Mesenchymal stem cell (in vitro differentiated cells and primary cell): ENCODE measurements around the gene ACAP3.

ENCODE experiments used
- DNase-seq: peaks from one replicate; pipeline ENCODE4 v3.0.0-alpha.2; 2013
- H2AFZ ChIP-seq: one replicate; pipeline ENCODE4 v1.6.1; 2013; ENCODE audit warnings: low read depth, mild to moderate bottlenecking, control low read depth, inconsistent platforms, low read length, moderate library complexity
- H2AK5ac ChIP-seq: 2 replicates; pipeline ENCODE4 v1.6.1; 2013; ENCODE audit warnings: low read length, moderate library complexity, mild to moderate bottlenecking, inconsistent platforms; ENCODE audit not compliant: severe bottlenecking
- H2BK120ac ChIP-seq: one replicate; pipeline ENCODE4 v1.6.1; 2013; ENCODE audit warnings: low read depth, mild to moderate bottlenecking, inconsistent platforms, low read length, moderate library complexity
- H2BK12ac ChIP-seq, 2 experiments: one replicate each; pipeline ENCODE4 v1.6.1; 2013; ENCODE audit warnings: inconsistent platforms in 2 of 2, low read length in 2 of 2, mild to moderate bottlenecking in 2 of 2, moderate library complexity in 2 of 2, control low read depth in 1 of 2
- H2BK15ac ChIP-seq: one replicate; pipeline ENCODE4 v1.6.1; 2013; ENCODE audit warnings: mild to moderate bottlenecking, low read depth, inconsistent platforms; ENCODE audit not compliant: poor library complexity, severe bottlenecking
- H2BK5ac ChIP-seq: 2 replicates; pipeline ENCODE4 v1.6.1; 2013; ENCODE audit warnings: low read depth, mild to moderate bottlenecking, low read length, control low read depth, inconsistent platforms; ENCODE audit not compliant: poor library complexity, severe bottlenecking
- H3K14ac ChIP-seq, 2 experiments: one replicate each; pipeline ENCODE4 v1.6.1; 2013; ENCODE audit warnings: inconsistent platforms in 2 of 2, low read length in 2 of 2, control low read depth in 1 of 2, mild to moderate bottlenecking in 1 of 2, moderate library complexity in 1 of 2
- H3K18ac ChIP-seq, 2 experiments: one replicate each; pipeline ENCODE4 v1.6.1; 2013; ENCODE audit warnings: inconsistent platforms in 2 of 2, low read length in 2 of 2, control low read depth in 1 of 2, low read depth in 1 of 2, mild to moderate bottlenecking in 1 of 2
- H3K23ac ChIP-seq, 2 experiments: one replicate each; pipeline ENCODE4 v1.6.1; 2013; ENCODE audit warnings: inconsistent platforms in 2 of 2, low read length in 2 of 2, mild to moderate bottlenecking in 2 of 2, moderate library complexity in 2 of 2, control low read depth in 1 of 2
- H3K27ac ChIP-seq: 2 replicates; pipeline ENCODE4 v1.5.1; 2013; ENCODE audit warnings: mild to moderate bottlenecking, moderate library complexity, low read length, control low read depth, inconsistent platforms; ENCODE audit not compliant: poor library complexity, severe bottlenecking
- H3K27me3 ChIP-seq, 2 experiments: 2 replicates each; pipeline versions ENCODE4 v1.6.1 to v1.7.0; 2013; ENCODE audit warnings: low read length in 2 of 2, mild to moderate bottlenecking in 2 of 2, moderate library complexity in 2 of 2, control low read depth in 1 of 2, inconsistent platforms in 1 of 2; ENCODE audit not compliant: control insufficient read depth in 1 of 2, insufficient read depth in 1 of 2
- H3K36me3 ChIP-seq, 2 experiments: 2 replicates each; pipeline versions ENCODE4 v1.6.1 to v1.7.0; 2013; ENCODE audit warnings: low read length in 2 of 2, control low read depth in 1 of 2, inconsistent platforms in 1 of 2, low read depth in 1 of 2, mild to moderate bottlenecking in 1 of 2; ENCODE audit not compliant: insufficient read depth in 2 of 2, control insufficient read depth in 1 of 2
- H3K4ac ChIP-seq, 2 experiments: one replicate each; pipeline ENCODE4 v1.6.1; 2013; ENCODE audit warnings: inconsistent platforms in 2 of 2, low read length in 2 of 2, mild to moderate bottlenecking in 2 of 2, moderate library complexity in 2 of 2, control low read depth in 1 of 2, low read depth in 1 of 2
- H3K4me1 ChIP-seq: 2 replicates; pipeline ENCODE4 v1.6.1; 2013; ENCODE audit warnings: low read depth, low read length, control low read depth; ENCODE audit not compliant: control insufficient read depth, insufficient read depth
- H3K4me2 ChIP-seq: 2 replicates; pipeline ENCODE4 v1.6.1; 2013; ENCODE audit warnings: low read length, mild to moderate bottlenecking, inconsistent platforms; ENCODE audit not compliant: poor library complexity, severe bottlenecking
- H3K4me3 ChIP-seq, 2 experiments: 2 replicates each; pipeline versions ENCODE4 v1.5.1 to v1.7.0; 2013; ENCODE audit warnings: low read length in 2 of 2, mild to moderate bottlenecking in 2 of 2, control low read depth in 1 of 2, low read depth in 1 of 2; ENCODE audit not compliant: insufficient read depth in 1 of 2
- H3K79me1 ChIP-seq: replicated peaks from 2 replicates; pipeline ENCODE4 v1.6.1; 2013; ENCODE audit warnings: mild to moderate bottlenecking, control low read depth, low read length, inconsistent platforms; ENCODE audit not compliant: poor library complexity, severe bottlenecking
- H3K9ac ChIP-seq: 2 replicates; pipeline ENCODE4 v1.7.0; 2013; ENCODE audit warnings: mild to moderate bottlenecking, low read length, moderate library complexity
- H3K9me3 ChIP-seq: 2 replicates; pipeline ENCODE4 v1.7.0; 2013; ENCODE audit warnings: mild to moderate bottlenecking, low read length; ENCODE audit not compliant: control insufficient read depth
- H4K8ac ChIP-seq: one replicate; pipeline ENCODE4 v1.6.1; 2013; ENCODE audit warnings: inconsistent platforms, mild to moderate bottlenecking, low read length, moderate library complexity
- H4K91ac ChIP-seq: one replicate; pipeline ENCODE4 v1.6.1; 2013; ENCODE audit warnings: mild to moderate bottlenecking, low read length, inconsistent platforms
- WGBS: methylation state at CpG from one replicate; pipeline ENCODE4 v1.1.7; 2013; ENCODE audit warnings: mixed read lengths; 5-methylcytosine and 5-hydroxymethylcytosine counted together

Gene ACAP3

DNA sequence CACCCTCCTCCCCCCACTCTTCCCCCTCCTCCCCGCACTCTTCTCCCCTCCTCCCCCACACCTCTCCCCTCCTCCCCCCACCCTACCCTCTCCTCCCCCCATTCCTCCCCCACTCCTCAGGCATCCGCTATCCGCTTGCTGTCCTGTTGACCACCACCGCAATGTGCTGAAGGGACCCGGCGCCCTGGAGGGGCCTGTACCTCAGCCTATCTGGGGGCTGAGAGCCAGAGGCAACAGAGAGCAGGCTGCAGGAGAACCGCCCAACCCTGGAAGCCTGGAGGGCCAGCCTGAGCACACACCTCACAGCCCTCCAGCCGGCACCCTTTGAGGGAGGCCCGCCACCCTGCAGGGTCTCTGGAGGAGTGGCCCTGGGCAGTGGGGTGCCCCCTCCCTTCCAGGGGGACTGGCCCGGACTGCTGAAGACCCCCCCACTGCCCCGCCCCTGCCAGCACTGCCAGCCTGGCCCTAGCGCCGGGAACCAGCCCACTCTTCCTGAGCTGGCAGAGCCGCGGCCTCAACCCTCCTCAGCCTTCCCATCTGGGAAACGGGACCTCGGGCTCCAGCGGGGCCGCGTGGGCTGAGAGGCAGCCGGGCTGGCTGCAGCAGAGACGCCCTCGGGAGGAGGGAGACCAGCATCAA lies 62.4 kb downstream of the ACAP3 start:
- Histone ChIP-seq H4K91ac (no peak overlapping the region), H3K4ac (no peak overlapping the region), H2BK120ac (no peak overlapping the region), H3K79me1 (peaks cover 6% of the 10 kb centered on the region), H3K4me3 (no peak overlapping the region), H3K4me2 (no peak overlapping the region), H2BK15ac (no peak overlapping the region), H2BK12ac (no peak overlapping the region), H3K27ac (no peak overlapping the region), H3K4me1 (peaks cover 34% of the 10 kb centered on the region), H2AK5ac (no peak overlapping the region), H3K27me3 (peaks cover 6 to 20% of the 10 kb centered on the region in 2 experiments), H3K9me3 (no peaks in the 10 kb centered on the region), H2BK5ac (no peak overlapping the region), H3K23ac (no peak overlapping the region), H3K14ac (no peak overlapping the region), H3K36me3 (peaks cover 0 to 32% of the 10 kb centered on the region in 2 experiments), H2AFZ (no peak overlapping the region), H4K8ac (no peak overlapping the region), H3K18ac (no peak overlapping the region), H3K9ac (no peak overlapping the region)
- DNase-seq = no peak
- 87% methylated on average over 22 of the region's 23 CpGs for WGBS

DNA sequence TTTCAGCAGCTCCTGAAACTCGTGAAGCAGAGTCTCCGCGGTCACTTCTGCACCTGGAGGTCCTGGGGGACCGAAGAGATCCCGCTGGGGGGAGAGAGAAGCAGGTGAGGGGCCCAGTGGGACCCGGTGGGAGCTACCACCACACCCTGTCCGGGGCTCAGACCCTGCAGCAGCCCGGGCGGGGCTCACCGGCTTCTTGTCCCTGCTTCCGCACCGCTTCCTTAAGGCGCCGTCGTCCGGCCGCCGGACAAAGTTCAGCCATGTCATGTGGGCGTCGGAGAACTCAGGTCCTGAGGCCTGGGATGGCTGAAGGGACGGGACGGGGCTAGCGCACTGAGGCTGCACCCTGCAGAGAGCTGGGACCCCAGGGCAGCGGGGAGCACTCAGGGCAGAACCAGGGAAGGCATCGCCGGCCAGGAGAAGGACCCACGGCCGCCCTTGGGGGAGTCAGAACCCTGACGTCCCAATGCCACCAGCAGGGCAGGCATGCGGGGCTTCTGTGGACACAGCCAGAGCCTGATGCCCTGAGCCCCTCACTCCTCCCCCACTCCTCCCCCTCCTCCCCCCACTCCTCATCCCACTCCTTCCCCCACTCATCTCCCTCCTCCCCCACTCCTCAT lies 63.4 kb downstream of the ACAP3 start:
- WGBS = 82% methylated on average over 28 of the region's 30 CpGs
- Histone ChIP-seq H4K8ac (no peak overlapping the region), H2AFZ (no peak overlapping the region), H3K79me1 (peaks cover 2% of the 10 kb centered on the region), H3K23ac (no peak overlapping the region), H3K4me2 (no peak overlapping the region), H3K9ac (no peak overlapping the region), H3K27me3 (peaks cover 6 to 30% of the 10 kb centered on the region in 2 experiments), H3K9me3 (no peaks in the 10 kb centered on the region), H3K4me3 (no peak overlapping the region), H2BK12ac (no peak overlapping the region), H4K91ac (no peak overlapping the region), H3K36me3 (peaks cover 0 to 32% of the 10 kb centered on the region in 2 experiments), H2AK5ac (no peak overlapping the region), H3K4me1 (peaks cover 43% of the 10 kb centered on the region), H3K27ac (no peak overlapping the region), H2BK5ac (no peak overlapping the region), H3K14ac (no peak overlapping the region), H2BK120ac (no peak overlapping the region), H3K4ac (no peak overlapping the region), H3K18ac (no peak overlapping the region), H2BK15ac (no peak overlapping the region)
- DNase-seq = no peak

DNA sequence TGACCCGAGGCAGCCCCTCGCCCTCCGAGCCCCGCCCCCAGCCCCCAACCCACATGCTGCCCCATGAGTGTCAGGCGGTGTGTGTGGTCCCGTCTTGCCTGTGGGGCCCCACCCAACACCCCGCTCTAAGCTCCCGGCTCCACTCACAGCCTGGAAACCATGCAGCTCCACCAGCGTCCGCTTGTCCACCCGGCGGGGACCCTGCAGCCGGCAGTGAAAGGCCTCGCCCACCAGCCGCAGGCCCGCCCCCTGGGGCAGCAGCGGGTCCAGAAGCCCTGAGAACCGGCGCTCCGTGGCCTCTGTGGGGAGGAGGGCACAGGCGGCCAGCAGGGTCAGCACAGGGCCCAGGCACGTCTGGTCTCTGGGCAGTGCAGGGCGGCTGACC lies 63.9 kb downstream of the ACAP3 start:
- H3K9ac ChIP-seq = no peak overlapping the region
- H2BK15ac ChIP-seq = no peak overlapping the region
- no peak overlapping the region for H3K4me2 ChIP-seq
- no peak overlapping the region for H2AFZ ChIP-seq
- no peak overlapping the region for H3K4ac ChIP-seq
- H3K36me3 ChIP-seq = peaks cover 0 to 33% of the 10 kb centered on the region in 2 experiments
- H2BK120ac ChIP-seq = no peak overlapping the region
- no peak overlapping the region for H4K91ac ChIP-seq
- no peak overlapping the region for H3K18ac ChIP-seq
- H3K9me3 ChIP-seq = no peaks in the 10 kb centered on the region
- H2AK5ac ChIP-seq = no peak overlapping the region
- no peak overlapping the region for H2BK12ac ChIP-seq
- 74% methylated on average over 23 of the region's 23 CpGs for WGBS
- H3K4me1 ChIP-seq = peaks cover 43% of the 10 kb centered on the region
- H3K14ac ChIP-seq = no peak overlapping the region
- no peak for DNase-seq
- peaks cover 2% of the 10 kb centered on the region for H3K79me1 ChIP-seq
- H2BK5ac ChIP-seq = no peak overlapping the region
- H4K8ac ChIP-seq = no peak overlapping the region
- H3K23ac ChIP-seq = no peak overlapping the region
- no peak overlapping the region for H3K27ac ChIP-seq
- peaks cover 6 to 35% of the 10 kb centered on the region in 2 experiments for H3K27me3 ChIP-seq
- H3K4me3 ChIP-seq = no peak overlapping the region

DNA sequence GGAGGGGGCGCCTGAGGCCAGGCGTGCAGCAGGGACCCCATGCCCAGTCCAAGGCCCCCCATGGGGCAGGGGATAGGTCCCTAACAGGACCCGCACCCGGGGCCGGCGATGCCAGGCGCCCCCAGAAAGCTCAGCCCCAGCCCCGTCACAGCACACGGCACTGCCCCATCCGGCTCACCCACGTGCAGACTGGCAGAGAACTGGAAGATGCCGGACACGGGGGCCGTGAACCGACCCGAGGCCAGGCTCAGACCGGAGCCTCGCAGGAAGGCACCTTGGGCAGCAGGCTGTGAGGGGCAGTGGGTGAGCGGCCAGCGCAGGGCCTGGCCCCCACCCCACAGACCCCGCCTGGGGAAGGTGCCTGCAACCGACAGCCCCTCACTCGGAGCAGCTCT lies 64.5 kb downstream of the ACAP3 start:
- Histone ChIP-seq H3K23ac (no peak overlapping the region), H4K91ac (no peak overlapping the region), H3K27ac (no peak overlapping the region), H2AK5ac (no peak overlapping the region), H3K4me3 (no peak overlapping the region), H3K18ac (no peak overlapping the region), H2BK5ac (no peak overlapping the region), H3K79me1 (peaks cover 2% of the 10 kb centered on the region), H2BK15ac (no peak overlapping the region), H3K4me2 (no peak overlapping the region), H2AFZ (no peak overlapping the region), H3K9me3 (no peaks in the 10 kb centered on the region), H3K36me3 (peaks cover 0 to 34% of the 10 kb centered on the region in 2 experiments), H3K9ac (no peak overlapping the region), H4K8ac (no peak overlapping the region), H3K4ac (no peak overlapping the region), H3K27me3 (peaks cover 6 to 40% of the 10 kb centered on the region in 2 experiments), H3K4me1 (peaks cover 43% of the 10 kb centered on the region), H2BK12ac (no peak overlapping the region), H3K14ac (no peak overlapping the region), H2BK120ac (no peak overlapping the region)
- 91% methylated on average over 23 of the region's 23 CpGs for WGBS
- no peak for DNase-seq
